IMR-90 (cell line): ENCODE data around the gene ZNRF3. TPM values are rescaled to one million over a fixed set of nuclear protein-coding genes. Genes with fewer than 3 reads are reported as not detected.

Source experiments
- ATAC-seq: fragments of 200-7000 bp; cut with Tn5 transposase; 2 replicates; pipeline ENCODE4 v1.9.1; 2020; ENCODE audit warnings: low read depth, mild to moderate bottlenecking, moderate library complexity
- BruUV-seq: library from RNA; stranded (reverse); fragments of 400-500 nt; replicated peaks from 2 replicates; lab custom pipeline; 2021; lab: Mats Ljungman, UMichigan
- CTCF ChIA-PET: fragments of 300-600 bp; formaldehyde crosslinking; extraction: SDS; loops from one replicate; lab custom pipeline; 2021; ENCODE audit warnings: antibody characterized with exemption; lab: Yijun Ruan, JAX
- POLR2A ChIA-PET: fragments of 300-600 bp; sonication (Branson Sonifier 250); formaldehyde crosslinking; loops from one replicate; lab custom pipeline; 2022; ENCODE audit warnings: antibody characterized with exemption; ENCODE audit not compliant: unreplicated experiment; lab: Charles Lee
- DNase-seq: peaks from one replicate; pipeline ENCODE4 v3.0.0; 2013
- H2AFZ ChIP-seq: replicated peaks from 2 replicates; pipeline ENCODE3; 2013; ENCODE audit warnings: low read length, mild to moderate bottlenecking; ENCODE audit not compliant: poor library complexity
- H2AK5ac ChIP-seq: 2 replicates; pipeline ENCODE4 v1.6.1; 2013; ENCODE audit warnings: low read depth, low read length, inconsistent platforms
- H2AK9ac ChIP-seq: replicated peaks from 2 replicates; pipeline ENCODE3; 2013; ENCODE audit warnings: mild to moderate bottlenecking, low read depth, low read length, moderate library complexity; ENCODE audit not compliant: poor library complexity
- H2BK120ac ChIP-seq: 2 replicates; pipeline ENCODE4 v1.6.1; 2013; ENCODE audit warnings: low read depth, low read length, inconsistent platforms
- H2BK15ac ChIP-seq: 3 replicates; pipeline ENCODE4 v1.6.1; 2013; ENCODE audit warnings: low read depth, low read length, inconsistent platforms
- H2BK20ac ChIP-seq: 2 replicates; pipeline ENCODE4 v1.6.1; 2013; ENCODE audit warnings: low read depth, mild to moderate bottlenecking, inconsistent platforms, low read length, moderate library complexity
- H2BK5ac ChIP-seq: 2 replicates; pipeline ENCODE4 v1.6.1; 2013; ENCODE audit warnings: mild to moderate bottlenecking, low read depth, low read length, inconsistent platforms; ENCODE audit not compliant: poor library complexity, severe bottlenecking
- H3K14ac ChIP-seq: replicated peaks from 2 replicates; pipeline ENCODE4 v1.6.1; 2013; ENCODE audit warnings: low read depth, low read length, inconsistent platforms
- H3K18ac ChIP-seq: 2 replicates; pipeline ENCODE4 v1.6.1; 2013; ENCODE audit warnings: low read depth, low read length, control low read depth
- H3K23ac ChIP-seq: 2 replicates; pipeline ENCODE4 v1.6.1; 2013; ENCODE audit warnings: low read depth, low read length, inconsistent platforms
- H3K27ac ChIP-seq: 2 replicates; pipeline ENCODE4 v1.5.1; 2013; ENCODE audit warnings: mild to moderate bottlenecking, control low read depth, low read length; ENCODE audit not compliant: insufficient read depth
- H3K27me3 ChIP-seq: 2 replicates; pipeline ENCODE4 v1.6.1; 2013; ENCODE audit warnings: low read length; ENCODE audit not compliant: control insufficient read depth, insufficient read depth
- H3K36me3 ChIP-seq: 2 replicates; pipeline ENCODE4 v1.6.1; 2013; ENCODE audit warnings: low read length, mixed read lengths; ENCODE audit not compliant: control insufficient read depth, insufficient read depth
- H3K4ac ChIP-seq: 2 replicates; pipeline ENCODE4 v1.6.1; 2013; ENCODE audit warnings: low read depth, low read length, inconsistent platforms
- H3K4me1 ChIP-seq: 2 replicates; pipeline ENCODE4 v1.6.1; 2013; ENCODE audit warnings: low read length, mixed read lengths; ENCODE audit not compliant: control insufficient read depth, insufficient read depth
- H3K4me2 ChIP-seq: 2 replicates; pipeline ENCODE4 v1.6.1; 2013; ENCODE audit warnings: low read depth, mild to moderate bottlenecking, control low read depth, low read length, moderate library complexity
- H3K4me3 ChIP-seq: 2 replicates; pipeline ENCODE4 v1.5.1; 2013; ENCODE audit warnings: low read depth, mild to moderate bottlenecking, control low read depth, low read length, moderate library complexity; ENCODE audit not compliant: insufficient read depth
- H3K56ac ChIP-seq: 2 replicates; pipeline ENCODE4 v1.6.1; 2013; ENCODE audit warnings: low read length, inconsistent platforms; ENCODE audit not compliant: insufficient read depth; ENCODE audit errors: extremely low read depth
- H3K79me1 ChIP-seq, 2 experiments: 2 replicates each; pipeline ENCODE4 v1.6.1; 2013; ENCODE audit warnings: low read length in 2 of 2, inconsistent platforms in 1 of 2, low read depth in 1 of 2
- H3K9ac ChIP-seq: 2 replicates; pipeline ENCODE4 v1.6.1; 2013; ENCODE audit warnings: low read depth, low read length, control low read depth
- H3K9me1 ChIP-seq: 2 replicates; pipeline ENCODE4 v1.6.1; 2013; ENCODE audit warnings: low read length, inconsistent platforms; ENCODE audit not compliant: insufficient read depth
- H3K9me3 ChIP-seq: 2 replicates; pipeline ENCODE4 v1.6.1; 2013; ENCODE audit warnings: low read length; ENCODE audit not compliant: control insufficient read depth, insufficient read depth
- H4K20me1 ChIP-seq: 2 replicates; pipeline ENCODE4 v1.6.1; 2013; ENCODE audit warnings: low read length, inconsistent platforms; ENCODE audit not compliant: insufficient read depth
- H4K5ac ChIP-seq: 2 replicates; pipeline ENCODE4 v1.6.1; 2013; ENCODE audit warnings: mild to moderate bottlenecking, low read depth, low read length, control low read depth
- H4K8ac ChIP-seq, 2 experiments: 2 replicates each; pipeline ENCODE4 v1.6.1; 2013; ENCODE audit warnings: low read depth in 2 of 2, low read length in 2 of 2, control low read depth in 1 of 2, inconsistent platforms in 1 of 2
- H4K91ac ChIP-seq: 2 replicates; pipeline ENCODE4 v1.6.1; 2013; ENCODE audit warnings: low read depth, low read length, inconsistent platforms; ENCODE audit not compliant: insufficient read depth
- CEBPB ChIP-seq: IDR thresholded peaks from 2 replicates; pipeline ENCODE4 v1.6.1; 2012; ENCODE audit warnings: low read depth, low read length, improper control_type of control experiment
- CHD1 ChIP-seq: IDR thresholded peaks from 2 replicates; pipeline ENCODE4 v1.6.1; 2012; ENCODE audit warnings: low read depth, low read length, improper control_type of control experiment
- FOS ChIP-seq: fragments of 150-350 bp; IDR thresholded peaks from 2 replicates; pipeline ENCODE4 v1.6.1; 2016; ENCODE audit warnings: low read depth, low read length
- POLR2A ChIP-seq: IDR thresholded peaks from 2 replicates; pipeline ENCODE4 v1.6.1; 2012; ENCODE audit warnings: mild to moderate bottlenecking, low read depth, low read length
- RCOR1 ChIP-seq: IDR thresholded peaks from 2 replicates; pipeline ENCODE4 v1.6.1; 2012; ENCODE audit warnings: mild to moderate bottlenecking, low read length, improper control_type of control experiment; ENCODE audit not compliant: insufficient replicate concordance
- RFX5 ChIP-seq: IDR thresholded peaks from 2 replicates; pipeline ENCODE4 v1.8.0; 2012; ENCODE audit warnings: low read depth, mild to moderate bottlenecking, low read length, moderate library complexity
- SMC3 ChIP-seq: fragments of 150-350 bp; IDR thresholded peaks from 2 replicates; pipeline ENCODE4 v1.6.1; 2016; ENCODE audit warnings: low read depth, mild to moderate bottlenecking, antibody characterized with exemption, low read length, moderate library complexity
- WGBS, 2 experiments: methylation state at CpG; one replicate each; pipeline versions ENCODE4 v1.1.5 to v1.1.7; 2013; ENCODE audit warnings: missing lambda C conversion rate in 2 of 2; ENCODE audit not compliant: insufficient read length in 1 of 2; ENCODE audit errors: extremely low coverage in 2 of 2; 5-methylcytosine and 5-hydroxymethylcytosine counted together
- dilution Hi-C: fragments of 300-500 bp; cut with HindIII; formaldehyde crosslinking; loops from one replicate; pipeline ENCODE4 v1.14.3; 2018; ENCODE audit warnings: low sequenced_read_pairs; ENCODE audit not compliant: unreplicated experiment
- in situ Hi-C: fragments of 300-500 bp; cut with MboI; formaldehyde crosslinking; loops from 3 replicates; pipeline ENCODE4 v1.14.3; 2019; ENCODE audit warnings: low sequenced_read_pairs, inconsistent platforms, mixed read lengths
- intact Hi-C: fragments of 100-400 bp; cut with micrococcal nuclease; formaldehyde crosslinking; loops from 2 replicates; pipeline ENCODE4 v1.10.0; 2022
- polyA plus RNA-seq, 3 experiments: library from polyadenylated mRNA; depleted of rRNA; stranded (reverse); fragments of >200 nt; gene quantifications; 2 replicates each; pipeline ENCODE4 v1.2.3, GENCODE V29; 2012; ENCODE audit warnings: low replicate concordance in 1 of 3
- total RNA-seq: library from RNA; depleted of rRNA; stranded (reverse); fragments of >200 nt; gene quantifications from 2 replicates; pipeline ENCODE4 v1.2.3, GENCODE V29; 2012
- TF ChIP-seq, protein P1 (sequence below): fragments of 150-350 bp; IDR thresholded peaks from 2 replicates; pipeline ENCODE4 v1.6.1; 2016; ENCODE audit warnings: low read depth, mild to moderate bottlenecking, low read length, moderate library complexity, borderline replicate concordance

Gene ZNRF3
- total and polyA plus RNA-seq, 2 of the 4 experiments (the other 2 are of a cell fraction) = 1.4 to 2.4 TPM

DNA sequence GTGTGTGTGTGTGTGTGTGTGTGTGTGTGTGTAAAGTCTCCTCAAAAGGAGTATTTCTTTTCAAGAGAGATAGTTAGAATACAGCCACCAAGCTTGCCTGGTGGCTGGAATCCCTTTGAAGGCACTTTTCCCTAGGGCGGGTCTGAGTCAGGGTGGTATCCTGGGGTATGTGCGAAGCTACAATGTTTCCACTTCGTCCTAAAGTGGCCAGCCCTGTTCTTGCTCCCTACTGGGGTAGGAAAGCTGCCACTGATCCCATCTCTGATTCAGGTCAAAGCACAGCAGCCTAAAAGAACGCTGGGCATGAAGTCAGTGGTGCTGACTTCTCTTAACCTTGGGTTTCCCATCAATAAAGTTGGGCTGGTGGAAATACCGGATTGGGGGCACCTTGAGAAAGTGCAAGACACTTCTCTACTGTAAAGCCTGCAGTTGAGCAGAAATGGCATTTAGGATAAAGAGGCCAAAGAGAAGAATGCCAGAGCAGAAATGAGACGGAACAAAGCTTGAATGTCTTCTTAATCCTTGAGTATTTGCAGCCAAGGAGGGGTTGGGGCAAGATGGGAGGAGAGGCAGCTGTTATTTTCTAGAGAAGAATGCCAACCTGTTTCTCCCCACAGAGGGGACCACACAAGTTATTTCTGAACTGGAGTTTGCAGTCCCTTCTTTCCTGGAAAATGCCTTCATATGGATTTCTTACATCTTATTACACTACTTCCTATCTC, 35.3 kb downstream of the ZNRF3 start:
- no peak overlapping the region for H3K4ac ChIP-seq
- H2AK9ac ChIP-seq = no peak overlapping the region
- H3K27me3 ChIP-seq = no peaks in the 10 kb centered on the region
- WGBS, 2 experiments = 76% methylated on average over 4 of the region's 6 CpGs; no CpG with 5 or more reads in 1 of the 2 experiments
- dilution Hi-C loops (no loop called here), intact Hi-C loops (no loop called here), in situ Hi-C loops (no loop called here)
- H3K23ac ChIP-seq = 0 out of 2 replicates have a peak overlapping the region, but pooled peaks have one; percentile 26
- ChIA-PET CTCF (interaction anchor here (0.5 to 0.7 kb wide), 2 partner anchors 10 to 15 kb away, joined by 3 read pairs; no protein-coding TSS in a partner anchor), POLR2A (no interaction called here)
- no peaks in the 10 kb centered on the region for H3K9me3 ChIP-seq
- H3K56ac ChIP-seq = no peak overlapping the region
- H4K20me1 ChIP-seq = peaks cover 5% of the 10 kb centered on the region; the same call in 1 of the 2 replicates
- H3K36me3 ChIP-seq = no peaks in the 10 kb centered on the region
- no peak overlapping the region for H4K91ac ChIP-seq
- H2AK5ac ChIP-seq = no peak overlapping the region
- H3K14ac ChIP-seq = no peak overlapping the region
- H3K18ac ChIP-seq = no peak overlapping the region
- ATAC-seq (no peak), DNase-seq (no peak)
- no peak overlapping the region for H2BK20ac ChIP-seq
- H4K5ac ChIP-seq = no peak overlapping the region
- H2AFZ ChIP-seq = no peak overlapping the region
- no peak overlapping the region for H3K9ac ChIP-seq
- no peak overlapping the region for H2BK120ac ChIP-seq
- peaks cover 3% of the 10 kb centered on the region; the same call in 1 of the 2 replicates for H3K9me1 ChIP-seq
- BruUV-seq = no TSS peak
- H2BK5ac ChIP-seq = no peak overlapping the region
- peaks cover 3% of the 10 kb centered on the region; the same call in 1 of the 2 replicates for H3K4me1 ChIP-seq
- TF ChIP-seq RFX5 (no peak), CHD1 (no peak), RCOR1 (no peak), FOS (no peak), SMC3 (no peak), CEBPB (no peak), POLR2A (no peak)
- TF ChIP-seq, protein P1, sequence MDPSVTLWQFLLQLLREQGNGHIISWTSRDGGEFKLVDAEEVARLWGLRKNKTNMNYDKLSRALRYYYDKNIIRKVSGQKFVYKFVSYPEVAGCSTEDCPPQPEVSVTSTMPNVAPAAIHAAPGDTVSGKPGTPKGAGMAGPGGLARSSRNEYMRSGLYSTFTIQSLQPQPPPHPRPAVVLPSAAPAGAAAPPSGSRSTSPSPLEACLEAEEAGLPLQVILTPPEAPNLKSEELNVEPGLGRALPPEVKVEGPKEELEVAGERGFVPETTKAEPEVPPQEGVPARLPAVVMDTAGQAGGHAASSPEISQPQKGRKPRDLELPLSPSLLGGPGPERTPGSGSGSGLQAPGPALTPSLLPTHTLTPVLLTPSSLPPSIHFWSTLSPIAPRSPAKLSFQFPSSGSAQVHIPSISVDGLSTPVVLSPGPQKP = no peak
- H3K79me1 ChIP-seq = peaks cover 12 to 31% of the 10 kb centered on the region in 2 experiments
- H2BK15ac ChIP-seq = no peak overlapping the region
- H4K8ac ChIP-seq = no peak overlapping the region
- H3K27ac ChIP-seq = no peak overlapping the region
- no peak overlapping the region for H3K4me2 ChIP-seq
- no peak overlapping the region for H3K4me3 ChIP-seq
